Measurements from ENCODE around the gene SMARCD3. TPM values are rescaled to one million over a fixed set of nuclear protein-coding genes. Genes with fewer than 3 reads are reported as not detected.
A peak's percentile ranks its signal among the peaks of the same experiment; 100 is the strongest.

Gene SMARCD3
- total and polyA plus RNA-seq, 2 of the 4 experiments (the other 2 are of a cell fraction) = 37.5 to 48.5 TPM

DNA sequence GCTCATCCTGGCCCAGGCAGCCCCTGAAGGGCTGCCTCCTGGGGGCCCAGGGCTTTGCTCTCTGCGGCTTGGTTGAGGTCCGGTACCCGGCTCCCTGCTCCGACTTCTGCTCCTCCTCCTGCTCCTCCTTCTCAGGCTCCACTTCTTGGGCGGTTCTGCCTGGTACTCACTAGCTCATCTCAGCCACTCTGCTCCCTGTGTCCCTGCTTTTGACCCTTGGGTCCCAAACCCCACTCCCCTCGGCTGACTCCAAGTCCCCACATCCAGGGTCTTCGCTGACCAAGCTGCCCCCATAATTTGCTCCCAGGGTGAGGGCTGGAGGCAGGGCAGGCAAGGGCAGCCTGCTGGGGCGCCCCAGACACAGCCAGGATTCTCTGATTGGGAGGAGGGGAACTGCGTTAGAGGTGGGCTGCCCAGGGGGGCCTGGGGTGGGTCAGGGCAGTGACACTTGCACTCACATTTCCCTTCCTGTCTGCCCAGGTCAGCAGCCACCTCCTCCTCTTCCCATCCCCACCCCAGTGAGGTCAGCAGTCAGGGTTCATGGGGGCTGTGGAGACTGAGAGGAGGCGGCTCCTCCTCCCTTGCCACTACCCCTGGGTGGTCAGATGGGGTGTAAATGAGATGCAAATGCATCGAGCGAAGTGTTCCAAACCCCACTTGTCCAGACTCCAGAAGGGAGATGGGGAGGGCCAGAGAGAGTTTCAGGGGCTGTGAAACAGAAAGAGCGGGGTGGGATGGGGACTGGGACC is 2.2 kb downstream of the SMARCD3 start:
- Histone ChIP-seq H4K20me1 (ENCODE audit: insufficient read depth, low read length) (peaks cover 23% of the 10 kb centered on the region), H3K56ac (ENCODE audit: extremely low read depth, insufficient read depth, low read length) (no peak overlapping the region), H3K18ac (ENCODE audit: low read depth, low read length) (no peak overlapping the region), H3K4ac (ENCODE audit: low read depth, low read length) (peak overlapping the region; percentile 55), H2BK120ac (ENCODE audit: low read depth, low read length) (no peak overlapping the region), H4K8ac (ENCODE audit: low read depth in 2 of 2, low read length in 2 of 2) (peak overlapping the region in 1 of 2 experiments; percentile 66; a peak in 1 of 4 replicates), H4K5ac (ENCODE audit: low read depth, low read length) (no peak overlapping the region), H2AK5ac (ENCODE audit: low read depth, low read length) (peak overlapping the region; percentile 87), H3K9me3 (ENCODE audit: control insufficient read depth, insufficient read depth, low read length) (no peaks in the 10 kb centered on the region), H4K91ac (ENCODE audit: insufficient read depth, low read depth, low read length) (0 out of 2 replicates have a peak overlapping the region, but pooled peaks have one; percentile 25), H3K4me1 (ENCODE audit: control insufficient read depth, insufficient read depth, low read length) (peaks cover 38% of the 10 kb centered on the region), H2AFZ (replicated peaks; ENCODE audit: low read length, poor library complexity) (peak overlapping the region; percentile 77), H3K36me3 (ENCODE audit: control insufficient read depth, insufficient read depth, low read length) (peaks cover 17% of the 10 kb centered on the region), H3K9me1 (ENCODE audit: insufficient read depth, low read length) (peaks cover 14% of the 10 kb centered on the region), H3K4me2 (ENCODE audit: low read depth, low read length) (peak overlapping the region; percentile 3; the same call in 1 of the 2 replicates), H2BK5ac (ENCODE audit: low read depth, low read length, poor library complexity, severe bottlenecking) (no peak overlapping the region), H3K4me3 (ENCODE audit: insufficient read depth, low read depth, low read length) (no peak overlapping the region), H3K79me1 (ENCODE audit: low read depth in 1 of 2, low read length in 2 of 2) (peaks cover 12 to 79% of the 10 kb centered on the region in 2 experiments), H2BK20ac (ENCODE audit: low read depth, low read length) (no peak overlapping the region), H2BK15ac (ENCODE audit: low read depth, low read length) (no peak overlapping the region), H3K27me3 (ENCODE audit: control insufficient read depth, insufficient read depth, low read length) (no peaks in the 10 kb centered on the region), H3K9ac (ENCODE audit: low read depth, low read length) (no peak overlapping the region), H3K14ac (replicated peaks; ENCODE audit: low read depth, low read length) (no peak overlapping the region), H2AK9ac (replicated peaks; ENCODE audit: low read depth, low read length, poor library complexity) (peak overlapping the region; percentile 95), H3K27ac (ENCODE audit: insufficient read depth, low read length) (no peak overlapping the region), H3K23ac (ENCODE audit: low read depth, low read length) (no peak overlapping the region; the same call in 1 of the 2 replicates)
- ATAC-seq (ENCODE audit: low read depth) (no peak), DNase-seq (no peak)
- ChIA-PET POLR2A (ENCODE audit: unreplicated experiment) (interaction anchor here (1.1 kb wide), 1 partner anchor 19 kb away, joined by 4 read pairs; the partner anchor contains the start of gene ABCF2), CTCF (interaction anchor here (1.8 kb wide), 1 partner anchor 64 kb away, joined by 4 read pairs; no protein-coding TSS in a partner anchor)
- dilution Hi-C loops (cut with HindIII; ENCODE audit: low sequenced_read_pairs, unreplicated experiment) (no loop called here), in situ Hi-C loops (cut with MboI; ENCODE audit: low sequenced_read_pairs) (no loop called here), intact Hi-C loops (cut with micrococcal nuclease) (no loop called here)
- WGBS, 2 experiments (ENCODE audit: extremely low coverage in 2 of 2, insufficient read length in 1 of 2) = no CpG with 5 or more reads among the region's 13 CpGs
- BruUV-seq (replicated peaks) = no TSS peak
- no peak for TF ChIP-seq MAFK (IDR thresholded peaks at IDR 0.05; ENCODE audit: low read depth, low read length)
- TF ChIP-seq, protein P1, sequence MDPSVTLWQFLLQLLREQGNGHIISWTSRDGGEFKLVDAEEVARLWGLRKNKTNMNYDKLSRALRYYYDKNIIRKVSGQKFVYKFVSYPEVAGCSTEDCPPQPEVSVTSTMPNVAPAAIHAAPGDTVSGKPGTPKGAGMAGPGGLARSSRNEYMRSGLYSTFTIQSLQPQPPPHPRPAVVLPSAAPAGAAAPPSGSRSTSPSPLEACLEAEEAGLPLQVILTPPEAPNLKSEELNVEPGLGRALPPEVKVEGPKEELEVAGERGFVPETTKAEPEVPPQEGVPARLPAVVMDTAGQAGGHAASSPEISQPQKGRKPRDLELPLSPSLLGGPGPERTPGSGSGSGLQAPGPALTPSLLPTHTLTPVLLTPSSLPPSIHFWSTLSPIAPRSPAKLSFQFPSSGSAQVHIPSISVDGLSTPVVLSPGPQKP (IDR thresholded peaks at IDR 0.05; ENCODE audit: borderline replicate concordance, low read depth, low read length) = no peak
- no peak for TF ChIP-seq RAD21 (IDR thresholded peaks at IDR 0.05; ENCODE audit: low read length)
- no peak for TF ChIP-seq BHLHE40 (IDR thresholded peaks at IDR 0.05; ENCODE audit: low read depth, low read length)
- TF ChIP-seq RFX5 (IDR thresholded peaks at IDR 0.05; ENCODE audit: low read depth, low read length) = no peak
- TF ChIP-seq NFE2L2 (IDR thresholded peaks at IDR 0.05; ENCODE audit: low read depth, low read length) = no peak
- TF ChIP-seq, protein P2, sequence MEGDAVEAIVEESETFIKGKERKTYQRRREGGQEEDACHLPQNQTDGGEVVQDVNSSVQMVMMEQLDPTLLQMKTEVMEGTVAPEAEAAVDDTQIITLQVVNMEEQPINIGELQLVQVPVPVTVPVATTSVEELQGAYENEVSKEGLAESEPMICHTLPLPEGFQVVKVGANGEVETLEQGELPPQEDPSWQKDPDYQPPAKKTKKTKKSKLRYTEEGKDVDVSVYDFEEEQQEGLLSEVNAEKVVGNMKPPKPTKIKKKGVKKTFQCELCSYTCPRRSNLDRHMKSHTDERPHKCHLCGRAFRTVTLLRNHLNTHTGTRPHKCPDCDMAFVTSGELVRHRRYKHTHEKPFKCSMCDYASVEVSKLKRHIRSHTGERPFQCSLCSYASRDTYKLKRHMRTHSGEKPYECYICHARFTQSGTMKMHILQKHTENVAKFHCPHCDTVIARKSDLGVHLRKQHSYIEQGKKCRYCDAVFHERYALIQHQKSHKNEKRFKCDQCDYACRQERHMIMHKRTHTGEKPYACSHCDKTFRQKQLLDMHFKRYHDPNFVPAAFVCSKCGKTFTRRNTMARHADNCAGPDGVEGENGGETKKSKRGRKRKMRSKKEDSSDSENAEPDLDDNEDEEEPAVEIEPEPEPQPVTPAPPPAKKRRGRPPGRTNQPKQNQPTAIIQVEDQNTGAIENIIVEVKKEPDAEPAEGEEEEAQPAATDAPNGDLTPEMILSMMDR (conservative IDR thresholded peaks at IDR 0.05; ENCODE audit: low read depth, low read length) = no peak
- TF ChIP-seq MXI1 (IDR thresholded peaks at IDR 0.05; ENCODE audit: borderline replicate concordance, low read depth, low read length) = no peak
- no peak for TF ChIP-seq POLR2A (IDR thresholded peaks at IDR 0.05; ENCODE audit: low read depth, low read length)
- TF ChIP-seq RCOR1 (IDR thresholded peaks at IDR 0.05; ENCODE audit: insufficient replicate concordance, low read length) = no peak
